Measurements from ENCODE around the gene PPP1R13L. TPM values are rescaled to one million over a fixed set of nuclear protein-coding genes. Genes with fewer than 3 reads are reported as not detected.
A peak's percentile ranks its signal among the peaks of the same experiment; 100 is the strongest.

PPP1R13L gene
- total RNA-seq, 1 donor from 2014 or later: 15.2 TPM

DNA sequence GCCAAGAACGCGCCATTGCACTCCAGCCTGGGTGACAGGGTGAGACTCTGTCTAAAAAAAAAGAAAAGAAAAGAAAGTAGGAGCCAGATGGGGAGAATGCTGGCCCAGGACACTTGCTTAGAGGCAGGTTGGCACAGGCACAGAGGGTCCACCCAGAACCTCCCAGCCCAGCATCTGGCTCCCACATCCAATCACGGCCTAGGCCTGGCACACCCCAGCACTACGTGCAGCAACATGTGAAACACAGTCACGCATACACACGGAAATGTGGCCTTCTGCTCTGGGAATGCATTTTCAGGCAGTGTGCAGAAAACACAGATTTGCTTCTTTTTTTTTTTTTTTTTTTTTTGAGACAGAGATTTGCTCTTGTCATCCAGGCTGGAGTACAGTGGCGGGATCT is 42.1 kb upstream of the PPP1R13L start:
- no peak for DNase-seq (ENCODE audit: low read depth)
- H3K4me3 ChIP-seq (ENCODE audit: low read depth, low read length): no peak overlapping the region
- TF ChIP-seq, protein P1, sequence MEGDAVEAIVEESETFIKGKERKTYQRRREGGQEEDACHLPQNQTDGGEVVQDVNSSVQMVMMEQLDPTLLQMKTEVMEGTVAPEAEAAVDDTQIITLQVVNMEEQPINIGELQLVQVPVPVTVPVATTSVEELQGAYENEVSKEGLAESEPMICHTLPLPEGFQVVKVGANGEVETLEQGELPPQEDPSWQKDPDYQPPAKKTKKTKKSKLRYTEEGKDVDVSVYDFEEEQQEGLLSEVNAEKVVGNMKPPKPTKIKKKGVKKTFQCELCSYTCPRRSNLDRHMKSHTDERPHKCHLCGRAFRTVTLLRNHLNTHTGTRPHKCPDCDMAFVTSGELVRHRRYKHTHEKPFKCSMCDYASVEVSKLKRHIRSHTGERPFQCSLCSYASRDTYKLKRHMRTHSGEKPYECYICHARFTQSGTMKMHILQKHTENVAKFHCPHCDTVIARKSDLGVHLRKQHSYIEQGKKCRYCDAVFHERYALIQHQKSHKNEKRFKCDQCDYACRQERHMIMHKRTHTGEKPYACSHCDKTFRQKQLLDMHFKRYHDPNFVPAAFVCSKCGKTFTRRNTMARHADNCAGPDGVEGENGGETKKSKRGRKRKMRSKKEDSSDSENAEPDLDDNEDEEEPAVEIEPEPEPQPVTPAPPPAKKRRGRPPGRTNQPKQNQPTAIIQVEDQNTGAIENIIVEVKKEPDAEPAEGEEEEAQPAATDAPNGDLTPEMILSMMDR (conservative IDR thresholded peaks at IDR 0.05; ENCODE audit: low read depth, low read length): no peak

DNA sequence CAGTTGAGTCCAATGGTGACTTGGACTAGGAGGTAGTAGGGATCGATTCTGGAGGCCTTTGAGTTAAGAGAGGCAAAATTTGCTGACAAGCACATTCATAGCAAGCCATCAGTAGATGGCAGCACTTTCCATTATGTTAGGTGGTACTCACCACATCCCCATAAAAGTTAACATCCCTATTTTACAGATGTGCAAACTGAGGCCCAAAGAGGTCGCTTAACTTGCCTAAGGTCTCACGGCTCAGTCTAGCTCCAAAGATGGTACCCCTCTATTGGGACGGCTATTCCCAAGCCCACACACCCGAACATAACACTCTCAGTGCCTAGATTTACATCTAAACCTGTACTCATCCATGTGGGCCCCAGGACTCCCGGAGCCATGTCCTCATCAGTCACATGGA is 41.4 kb upstream of the PPP1R13L start:
- TF ChIP-seq, protein P1 (conservative IDR thresholded peaks at IDR 0.05; ENCODE audit: low read depth, low read length): peak; percentile 60
- no peak for DNase-seq (ENCODE audit: low read depth)

DNA sequence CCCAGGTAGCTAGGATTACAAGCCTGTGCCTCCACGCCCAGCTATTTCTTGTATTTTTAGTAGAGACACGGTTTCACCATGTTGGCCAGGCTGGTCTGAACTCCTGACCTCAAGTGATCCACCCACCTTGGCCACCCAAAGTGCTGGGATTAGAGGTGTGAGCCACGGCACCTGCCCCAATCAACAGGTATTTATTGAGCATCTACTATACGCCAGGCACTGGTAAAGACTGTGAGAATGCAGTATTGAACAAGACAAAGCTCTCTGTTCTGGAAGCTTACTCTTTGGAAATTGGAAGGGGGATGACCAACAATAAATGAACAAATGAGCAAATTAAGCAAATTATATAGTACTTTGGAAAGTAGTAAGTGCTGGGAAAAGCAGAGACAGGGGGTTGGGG is 40.3 kb upstream of the PPP1R13L start:
- TF ChIP-seq, protein P1 (conservative IDR thresholded peaks at IDR 0.05; ENCODE audit: low read depth, low read length): no peak
- no peak for DNase-seq (ENCODE audit: low read depth)
- no peak overlapping the region for H3K4me3 ChIP-seq (ENCODE audit: low read depth, low read length)

More for the DNA sequence above, 41.4 kb upstream of the PPP1R13L start:
- no peak overlapping the region for H3K4me3 ChIP-seq (ENCODE audit: low read depth, low read length)

DNA sequence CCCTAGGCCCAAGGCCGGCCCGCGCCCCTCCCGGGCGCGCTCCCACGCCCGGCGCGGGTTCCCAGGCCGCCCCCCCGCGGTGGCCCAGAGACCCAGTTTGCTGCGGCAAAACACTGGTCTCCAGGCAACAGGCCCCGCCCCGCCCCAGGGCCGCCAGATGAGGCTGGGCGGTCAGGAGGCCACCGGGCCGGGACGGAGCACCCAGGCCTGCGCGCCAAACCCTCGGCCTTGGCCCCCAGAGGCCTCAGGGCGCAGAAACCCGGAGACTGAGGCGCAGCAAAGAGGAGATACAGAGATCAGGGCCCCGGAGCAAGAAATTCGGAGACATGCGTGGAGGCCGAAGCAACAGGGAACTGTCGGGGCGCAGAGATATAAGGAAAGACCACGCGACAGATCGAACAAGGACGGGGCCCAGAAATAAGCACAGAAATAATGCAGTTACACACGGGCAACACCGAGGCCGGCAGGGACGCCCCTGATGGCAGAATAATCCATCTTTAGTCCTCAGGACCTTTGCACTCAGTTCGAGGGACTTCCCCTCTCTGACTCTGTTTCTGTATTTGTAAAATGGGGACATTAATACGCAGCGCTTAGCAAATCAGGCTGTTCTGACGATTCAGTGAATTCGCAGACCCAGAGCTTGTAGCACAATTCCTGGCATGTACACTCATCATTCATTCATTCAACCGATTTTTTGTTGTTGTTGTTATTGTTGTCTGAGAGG is 39.6 kb upstream of the PPP1R13L start:
- DNase-seq (ENCODE audit: low read depth): no peak
- peak overlapping the region; percentile 36 for H3K4me3 ChIP-seq (ENCODE audit: low read depth, low read length)
- TF ChIP-seq, protein P1 (conservative IDR thresholded peaks at IDR 0.05; ENCODE audit: low read depth, low read length): no peak

DNA sequence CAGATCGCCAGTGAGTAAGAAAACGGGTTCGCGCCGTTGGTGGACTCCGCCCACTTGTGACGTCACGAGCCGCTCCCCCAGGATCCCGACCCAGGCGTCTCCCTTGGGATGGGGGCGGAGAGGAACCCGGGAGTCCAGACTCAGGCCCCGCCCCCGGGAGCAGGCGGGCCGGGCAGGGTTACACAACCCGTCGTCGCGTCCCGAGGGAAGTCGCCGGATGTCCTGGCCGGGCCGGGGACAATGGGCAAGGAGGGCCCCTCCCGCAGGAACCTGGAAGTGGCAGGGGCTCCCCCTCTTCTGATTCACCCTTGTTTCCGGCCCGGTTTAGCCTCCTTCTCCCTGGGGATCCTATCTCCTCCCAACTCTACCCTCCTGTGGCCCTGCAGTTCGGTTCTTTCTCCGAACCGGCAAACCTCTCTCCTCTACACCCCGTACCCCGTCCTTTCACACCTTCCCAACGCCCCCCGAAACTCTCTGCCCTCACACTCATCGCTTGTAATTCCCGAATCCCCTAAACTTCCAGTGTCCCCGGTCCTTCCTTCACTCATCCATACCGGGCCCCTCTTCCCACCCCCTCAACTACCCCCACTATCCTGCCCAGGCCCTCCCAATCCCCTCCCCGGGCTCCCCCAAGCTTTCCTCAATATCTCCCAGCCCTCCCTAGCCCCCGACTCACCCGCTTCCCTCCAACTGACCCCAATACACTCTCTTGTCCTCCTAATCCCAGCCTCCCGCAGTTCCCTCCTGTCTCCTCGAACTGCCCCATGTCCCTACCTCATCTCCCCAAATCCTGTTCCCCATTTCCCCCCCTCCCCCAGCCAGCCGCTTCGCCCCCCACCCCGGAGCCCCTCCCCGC is 38.8 kb upstream of the PPP1R13L start:
- DNase-seq (ENCODE audit: low read depth): no peak
- TF ChIP-seq, protein P1 (conservative IDR thresholded peaks at IDR 0.05; ENCODE audit: low read depth, low read length): no peak
- peak overlapping the region; percentile 58 for H3K4me3 ChIP-seq (ENCODE audit: low read depth, low read length)

DNA sequence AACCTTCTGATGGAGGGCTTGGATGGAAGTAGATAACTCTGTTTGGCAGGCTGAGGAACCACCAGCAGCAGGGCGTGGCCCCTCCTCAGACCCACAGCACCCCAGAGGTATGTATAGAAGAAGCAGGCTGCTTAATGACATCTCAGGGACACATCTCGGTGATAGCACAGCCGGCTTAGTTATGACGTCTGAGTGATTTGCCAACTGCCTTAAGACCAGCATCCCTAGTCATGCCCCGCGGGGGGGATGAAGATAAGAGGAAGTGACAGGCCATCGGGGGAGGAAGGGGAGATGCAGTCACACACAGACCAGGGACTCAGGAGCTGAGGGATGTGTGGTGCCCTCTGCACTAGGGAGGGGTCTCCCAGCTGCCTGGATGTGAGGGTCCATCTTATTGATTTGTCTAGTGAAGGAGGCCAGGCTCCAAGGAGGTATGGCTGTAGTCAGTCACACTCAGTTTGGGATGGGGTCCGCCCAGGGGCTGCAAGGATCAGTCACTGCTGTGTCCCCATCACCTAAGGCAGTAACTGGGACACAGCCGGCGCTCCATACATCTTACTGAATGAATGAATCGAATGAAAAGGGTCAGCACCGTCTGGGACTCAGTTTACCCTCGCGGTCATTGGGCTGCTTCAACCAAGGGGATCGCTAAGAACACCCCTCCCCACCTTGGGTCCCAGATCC is 38.1 kb upstream of the PPP1R13L start:
- H3K4me3 ChIP-seq (ENCODE audit: low read depth, low read length): peak overlapping the region; percentile 58
- TF ChIP-seq, protein P1 (conservative IDR thresholded peaks at IDR 0.05; ENCODE audit: low read depth, low read length): no peak
- DNase-seq (ENCODE audit: low read depth): no peak

All from epithelial cell of proximal tubule (primary cell).